Stimulated activated naive CD4-positive, alpha-beta T cell treated with Interleukin-2 at 50 U/mL for 16 hours (primary cell): ENCODE data around the gene RGS6.

Source experiments
- DNase-seq: peaks from one replicate; lab custom pipeline; 2025; lab: John Stamatoyannopoulos, UW

The RGS6 gene

DNA sequence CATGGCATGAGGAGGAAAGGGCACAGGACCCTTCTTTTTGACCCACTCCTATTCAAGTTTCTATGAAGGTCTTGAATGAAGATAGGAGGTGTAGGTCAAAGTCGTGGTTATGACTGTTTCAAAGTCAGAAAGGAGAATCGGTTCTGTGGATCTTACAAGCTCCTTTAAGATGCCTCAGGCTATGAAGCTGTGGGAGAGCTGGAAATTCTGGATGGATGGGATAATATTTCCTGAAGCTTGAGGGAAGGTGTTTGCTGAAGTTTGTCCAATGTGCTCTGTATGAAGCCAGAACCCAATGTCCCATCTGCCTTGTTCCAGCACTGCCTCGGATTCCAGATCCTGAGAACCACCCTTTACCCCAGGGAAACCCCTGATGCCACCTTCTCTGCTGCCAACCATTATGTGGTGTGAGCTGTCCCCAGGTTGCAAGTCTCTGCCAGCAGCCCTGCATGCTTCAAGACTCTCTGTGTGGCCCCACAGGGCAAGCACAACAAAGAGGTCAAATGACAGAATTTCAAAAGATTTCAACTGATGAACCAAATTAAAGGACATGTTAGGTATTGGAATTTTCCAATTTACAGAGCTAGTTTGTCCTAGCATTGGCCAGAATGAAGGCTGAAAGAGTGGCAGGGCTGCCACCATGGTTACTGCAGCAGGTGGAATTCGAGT lies 472.0 kb downstream of the RGS6 start:
- DNase-seq = no peak

DNA sequence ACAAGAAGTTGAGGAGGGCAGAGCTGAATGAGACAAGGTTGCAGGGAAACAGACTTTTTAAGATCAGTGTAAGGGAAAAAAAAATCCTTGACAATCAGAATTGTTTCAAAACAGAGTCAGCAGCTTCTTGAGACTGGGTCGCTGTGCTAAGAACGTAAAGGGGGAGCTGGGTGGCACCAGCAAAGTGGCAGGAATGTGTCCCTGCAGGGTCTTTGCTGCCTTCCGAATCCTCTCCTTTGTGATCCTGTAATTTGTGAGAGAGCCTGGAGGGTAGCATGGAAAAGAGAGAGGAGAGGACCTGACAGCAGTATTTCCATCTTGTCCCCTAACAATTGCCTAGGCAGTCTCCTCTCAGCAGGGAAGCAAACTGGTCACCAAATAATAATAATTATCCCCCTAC lies 472.8 kb downstream of the RGS6 start:
- no peak for DNase-seq

DNA sequence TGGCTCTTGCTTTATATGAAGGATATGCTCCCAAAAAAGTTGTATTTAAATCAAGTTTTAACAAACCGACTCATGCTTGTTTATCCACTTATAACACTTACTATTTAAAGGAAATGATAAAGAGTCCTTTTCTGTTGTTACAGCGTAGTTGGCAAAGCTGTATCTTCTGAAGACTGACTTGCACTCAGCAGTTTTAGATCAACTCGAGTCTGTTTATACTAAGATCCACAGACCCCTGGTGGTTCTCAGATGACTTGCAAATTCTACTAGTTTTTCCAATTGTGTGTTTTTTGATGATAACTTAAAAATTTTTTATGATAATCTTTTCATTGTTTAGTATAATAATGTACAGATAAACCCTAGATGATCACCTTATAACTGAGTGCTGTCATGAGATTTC lies 475.8 kb downstream of the RGS6 start:
- DNase-seq = no peak

DNA sequence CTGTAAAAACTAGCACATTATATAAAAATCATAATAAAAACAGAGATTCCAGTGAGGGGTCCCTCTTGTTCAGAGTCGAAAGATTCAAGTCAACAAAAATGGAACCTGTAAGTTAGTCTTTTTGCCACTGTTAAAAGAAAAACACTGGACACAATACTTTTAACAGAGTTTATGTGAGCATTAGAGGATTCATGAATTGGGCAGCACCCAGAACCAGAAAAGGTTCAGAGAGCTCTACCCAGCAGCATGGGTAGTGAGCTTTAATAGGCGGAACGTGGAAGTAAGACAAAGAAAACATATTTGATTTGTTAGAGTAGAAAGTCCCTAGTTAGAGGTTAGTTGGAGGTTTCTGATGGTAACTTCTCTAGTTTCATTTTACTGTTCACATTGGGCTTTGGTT lies 476.8 kb downstream of the RGS6 start:
- no peak for DNase-seq

DNA sequence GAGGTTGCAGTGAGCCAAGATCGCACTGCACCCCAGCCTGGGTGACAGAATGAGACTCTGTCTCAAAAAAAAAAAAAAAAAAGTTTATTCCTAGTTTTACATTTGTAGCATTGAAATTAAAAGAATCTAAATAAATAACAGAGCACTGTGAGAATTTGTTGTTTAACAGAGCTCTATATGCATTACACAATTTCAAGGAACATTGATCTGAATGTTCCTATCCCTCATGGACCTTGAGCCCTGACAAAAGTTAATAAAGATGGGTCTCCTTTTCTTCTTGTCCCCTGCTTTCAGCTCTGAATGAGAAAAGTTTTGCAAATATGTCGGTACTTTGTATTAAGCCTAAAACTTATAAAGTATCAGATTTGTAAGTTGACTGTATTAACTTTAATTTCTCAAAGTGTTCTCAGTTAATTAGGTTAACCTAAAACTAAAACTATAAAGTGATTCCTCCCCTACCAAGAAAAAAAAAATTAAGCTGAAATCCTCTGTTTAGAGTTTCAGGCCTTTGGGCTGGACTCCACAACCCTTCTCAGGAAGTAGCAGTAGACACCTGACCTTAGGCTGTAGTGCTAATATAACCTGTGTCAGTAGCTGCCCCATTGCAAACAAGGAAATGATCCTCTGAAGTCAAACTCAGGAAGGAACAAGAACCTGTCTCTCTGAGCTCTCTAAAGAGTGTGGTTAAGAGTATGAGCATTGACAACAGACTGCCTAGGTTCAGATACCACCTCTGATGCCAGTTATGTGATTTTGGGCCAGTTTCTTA lies 484.0 kb downstream of the RGS6 start:
- DNase-seq = no peak

DNA sequence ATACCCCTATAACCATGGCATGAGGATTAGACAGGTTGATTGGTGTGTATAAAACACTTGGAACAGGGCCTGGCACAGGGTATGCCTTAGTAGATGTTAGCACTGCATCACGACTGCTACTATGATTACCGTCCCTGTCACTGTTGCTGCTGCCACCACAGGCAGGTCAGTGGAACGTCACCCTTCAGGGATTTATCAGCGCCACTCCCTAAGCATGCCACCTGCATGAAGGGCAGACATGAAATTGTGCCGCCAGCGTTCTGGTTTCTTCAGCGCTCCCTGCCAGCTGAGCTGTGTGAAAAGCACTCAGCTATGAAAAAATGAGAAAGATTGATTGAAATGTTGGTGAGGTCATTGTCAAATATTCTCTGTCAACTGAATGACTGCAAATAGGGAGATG lies 484.7 kb downstream of the RGS6 start:
- DNase-seq = no peak

DNA sequence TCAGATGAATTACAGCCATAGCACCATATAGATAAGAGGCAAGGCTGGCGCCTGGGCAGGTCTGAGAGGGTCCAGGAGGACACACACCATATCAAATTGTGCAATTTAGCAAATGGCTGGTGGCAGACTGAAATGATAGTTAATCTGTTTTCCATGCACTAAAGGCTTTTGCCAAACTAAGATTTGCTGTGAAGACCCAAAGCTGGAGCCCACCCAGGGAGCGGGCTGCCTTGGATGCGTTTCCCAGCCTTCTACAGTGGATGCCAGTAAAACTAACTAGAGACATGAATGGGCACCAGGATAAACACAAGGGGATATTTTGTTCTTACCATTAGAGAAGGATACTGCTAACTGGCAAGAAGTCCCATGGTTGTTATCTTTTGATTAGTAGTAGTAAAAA lies 486.6 kb downstream of the RGS6 start:
- DNase-seq = no peak

DNA sequence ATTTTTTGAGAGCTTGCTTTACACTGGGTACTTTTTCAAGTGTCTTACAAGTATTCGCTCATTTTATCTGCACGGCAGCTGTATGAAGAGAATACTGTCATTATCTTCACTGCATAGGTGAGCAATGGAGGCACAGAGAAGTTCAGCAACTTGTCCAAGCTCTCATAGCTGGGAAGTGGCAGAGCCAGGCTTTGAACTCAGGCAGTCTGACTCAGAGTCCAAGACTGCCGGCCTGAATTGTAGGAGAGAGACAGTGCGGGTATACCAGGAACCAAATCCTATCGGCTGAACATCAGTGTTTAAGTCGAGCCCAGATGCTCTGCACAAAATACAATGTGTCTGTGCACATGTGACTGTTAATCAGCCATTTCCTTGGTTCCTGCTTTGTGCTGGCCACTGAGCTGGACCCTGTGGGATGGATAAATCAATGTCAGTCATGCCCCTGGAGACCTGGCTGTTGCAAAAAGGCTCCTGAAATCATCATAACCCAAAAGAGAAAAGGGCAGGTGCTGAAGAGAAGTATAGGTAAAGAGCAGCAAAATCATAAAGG lies 487.1 kb downstream of the RGS6 start:
- DNase-seq = no peak

DNA sequence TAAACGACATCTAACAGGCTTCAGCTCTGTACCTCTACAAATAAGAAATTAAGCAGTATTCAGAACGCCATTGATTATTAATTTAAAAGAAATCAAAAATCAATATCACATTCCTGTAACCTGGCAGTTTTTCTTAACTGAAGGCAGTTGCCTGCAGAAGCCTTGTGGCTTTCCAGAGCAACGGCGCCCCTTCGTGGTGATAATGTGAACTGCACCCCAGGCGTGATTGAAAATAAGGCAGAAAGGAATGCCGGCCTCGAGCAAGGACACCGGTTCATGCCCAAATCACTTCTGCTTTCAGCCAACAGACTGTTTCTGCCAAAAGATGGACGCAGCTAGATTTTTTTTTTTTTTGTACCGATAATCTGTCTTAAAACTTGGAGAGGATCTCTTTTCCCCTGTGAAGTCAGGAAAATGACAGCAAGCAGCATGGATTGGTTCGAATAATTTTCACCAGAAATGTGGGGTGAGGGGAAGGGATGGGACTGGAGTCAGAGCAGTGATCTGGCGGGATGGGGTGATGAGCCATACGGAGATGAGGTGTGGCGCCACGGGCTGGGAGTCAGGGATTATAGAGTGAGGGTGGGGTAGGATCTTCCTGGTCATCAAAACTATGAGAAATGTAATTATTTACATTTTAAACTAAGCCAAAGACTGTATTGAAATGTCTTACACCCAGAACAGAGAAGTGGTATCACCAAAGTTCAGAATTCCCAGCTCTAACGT lies 488.7 kb downstream of the RGS6 start:
- DNase-seq = peak; percentile 56

DNA sequence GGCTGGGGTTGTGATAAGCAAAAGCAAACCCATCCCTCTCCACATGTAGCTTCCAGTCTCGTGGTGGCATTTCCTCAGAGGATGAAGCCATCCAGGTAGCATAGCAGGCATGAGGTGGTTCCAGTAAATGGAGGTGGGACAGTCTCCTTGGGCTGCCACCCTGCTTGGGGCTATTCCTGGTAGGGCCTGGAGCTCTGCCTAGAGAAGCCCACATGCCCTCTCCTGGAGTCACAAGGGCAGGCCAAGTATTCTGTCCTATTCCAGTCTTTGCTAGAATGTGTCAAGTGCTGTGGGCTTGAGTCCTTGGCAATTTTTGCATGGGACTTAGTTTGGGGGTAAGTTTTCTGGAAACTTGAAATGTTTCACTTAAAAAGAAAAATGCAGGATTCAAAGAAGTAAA lies 491.7 kb downstream of the RGS6 start:
- no peak for DNase-seq

DNA sequence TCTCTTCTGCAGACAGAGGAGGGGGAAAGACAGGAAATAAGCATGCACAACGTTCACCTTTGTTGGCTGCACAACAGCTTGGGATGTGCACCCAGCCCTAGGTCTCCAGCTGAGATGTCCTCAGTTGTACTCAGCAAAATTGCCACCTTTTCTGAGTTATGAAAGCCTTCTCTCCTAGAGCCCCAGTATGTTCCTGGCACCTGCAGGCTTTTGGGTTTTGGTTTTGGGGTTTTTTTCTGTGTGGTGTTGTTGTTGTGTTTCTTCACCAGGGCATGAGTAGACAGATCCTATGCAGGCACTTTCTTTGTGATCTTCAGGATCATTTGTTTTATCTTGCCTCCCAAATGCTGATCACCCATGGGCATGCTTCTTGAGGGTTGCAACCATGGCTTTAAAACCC lies 498.2 kb downstream of the RGS6 start:
- DNase-seq = no peak

DNA sequence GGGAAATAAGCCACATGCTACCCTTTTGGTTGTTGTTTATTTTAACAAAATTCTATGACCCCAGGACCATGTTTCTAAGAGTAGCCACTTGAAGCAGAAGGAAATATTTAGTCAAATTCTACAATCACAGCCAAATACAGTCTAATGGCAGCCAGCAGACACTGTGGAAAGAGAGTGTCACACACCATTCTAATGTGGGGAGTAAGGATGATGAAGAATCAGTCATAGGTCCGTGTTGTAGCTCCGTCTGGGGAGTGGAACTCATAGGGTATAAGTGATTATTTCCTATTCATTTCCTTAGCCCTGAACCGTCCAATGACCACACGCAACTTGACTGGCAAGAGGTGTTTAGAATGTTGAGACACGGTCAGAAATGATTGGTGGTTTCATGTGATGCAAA lies 500.5 kb downstream of the RGS6 start:
- no peak for DNase-seq

DNA sequence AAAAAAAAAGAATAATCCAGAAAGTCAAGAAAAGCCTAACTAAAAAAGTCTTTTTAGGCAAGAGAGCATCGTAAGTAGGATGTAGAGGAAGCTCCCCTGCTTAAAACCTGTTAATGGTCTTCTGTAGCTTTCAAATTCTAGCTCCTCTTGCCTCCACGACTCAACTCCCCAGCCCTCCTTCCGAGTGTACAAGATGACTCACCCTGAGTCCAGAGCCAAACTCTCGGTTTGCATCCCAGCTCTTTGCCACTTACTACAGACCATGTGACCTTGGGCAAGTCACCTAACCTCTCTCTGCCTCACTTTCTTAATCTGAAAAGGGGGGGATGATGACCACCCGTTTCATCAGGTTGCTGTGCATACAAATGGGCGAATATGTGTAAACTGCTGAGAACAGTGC lies 501.3 kb downstream of the RGS6 start:
- DNase-seq = no peak

DNA sequence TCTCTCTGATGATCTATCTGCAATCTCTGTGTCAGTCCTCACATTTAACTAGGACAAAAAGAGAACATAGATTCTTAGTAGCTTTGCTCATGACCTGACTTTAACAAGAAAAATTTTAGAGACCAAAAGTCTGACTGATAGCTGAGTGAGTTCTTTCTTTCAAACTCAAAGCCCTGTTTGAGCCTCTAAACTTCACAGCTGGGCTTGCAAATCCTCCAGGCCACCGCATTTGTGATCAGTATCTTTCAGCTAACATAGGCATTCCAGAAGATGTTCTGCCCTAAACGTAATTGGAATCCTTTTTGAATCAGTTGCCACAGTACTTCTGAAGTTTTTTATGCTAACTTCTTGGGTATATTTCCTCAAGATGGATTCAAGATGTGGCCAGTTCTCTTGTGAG lies 502.6 kb downstream of the RGS6 start:
- no peak for DNase-seq

DNA sequence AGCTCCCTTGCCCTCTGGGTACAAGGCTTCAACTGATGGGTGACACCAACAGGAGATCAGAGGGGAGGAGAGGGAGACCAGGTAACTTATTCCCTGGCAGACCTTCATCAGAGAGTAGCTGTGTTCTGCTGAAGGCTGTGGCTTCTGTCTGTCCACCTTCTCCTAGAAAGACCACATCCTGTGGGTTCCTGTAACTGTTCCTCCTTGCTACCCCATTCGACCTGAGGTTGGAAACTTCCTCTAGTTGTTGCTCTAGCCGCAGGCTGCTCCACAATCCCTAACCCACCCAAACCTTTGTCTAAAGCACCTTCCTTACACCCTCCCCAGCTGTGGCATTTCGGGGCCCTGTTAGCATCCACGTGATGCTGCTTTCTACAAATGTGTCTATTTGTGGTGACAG lies 507.5 kb downstream of the RGS6 start:
- no peak for DNase-seq

DNA sequence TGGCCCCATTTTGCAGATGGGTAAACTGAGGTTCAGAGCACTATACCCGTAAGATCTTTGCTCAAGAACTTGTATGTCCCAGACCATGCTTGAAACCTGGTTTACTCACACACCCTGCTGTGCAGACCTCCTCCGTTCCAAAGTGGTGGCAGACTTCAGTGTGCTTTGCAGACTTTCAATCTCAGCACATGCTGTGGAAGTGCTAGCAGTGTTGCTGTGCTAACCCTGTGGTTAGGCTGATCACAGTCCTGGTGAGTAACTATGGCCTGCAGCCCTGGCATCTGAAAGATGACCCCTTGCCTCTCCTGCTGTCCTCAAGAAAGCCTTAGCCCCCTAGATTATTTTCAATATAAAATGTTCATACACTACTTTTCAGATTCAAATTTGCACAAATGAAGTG lies 511.0 kb downstream of the RGS6 start:
- DNase-seq = no peak

DNA sequence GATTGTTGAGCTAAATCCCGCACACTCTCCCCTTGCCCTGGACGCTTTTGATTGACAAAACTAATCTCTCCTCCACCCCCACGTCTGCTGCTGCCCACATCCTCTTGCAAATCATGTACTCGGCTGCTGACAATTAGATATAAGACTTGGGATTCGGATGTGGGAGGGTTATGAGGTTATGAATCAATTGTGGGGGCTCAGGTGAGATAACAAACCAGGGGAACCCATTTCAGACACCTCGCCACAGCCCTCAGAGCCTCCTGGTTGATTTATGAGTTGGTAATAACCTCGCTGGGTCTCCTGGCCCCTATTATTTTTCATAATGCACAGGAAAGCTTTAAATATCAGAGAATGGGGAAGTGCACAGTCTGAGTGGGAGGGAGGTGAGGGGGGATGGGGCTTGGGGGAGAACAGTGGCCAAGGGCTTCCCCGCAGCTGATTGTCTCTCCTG lies 511.8 kb downstream of the RGS6 start:
- DNase-seq = peak; percentile 37

DNA sequence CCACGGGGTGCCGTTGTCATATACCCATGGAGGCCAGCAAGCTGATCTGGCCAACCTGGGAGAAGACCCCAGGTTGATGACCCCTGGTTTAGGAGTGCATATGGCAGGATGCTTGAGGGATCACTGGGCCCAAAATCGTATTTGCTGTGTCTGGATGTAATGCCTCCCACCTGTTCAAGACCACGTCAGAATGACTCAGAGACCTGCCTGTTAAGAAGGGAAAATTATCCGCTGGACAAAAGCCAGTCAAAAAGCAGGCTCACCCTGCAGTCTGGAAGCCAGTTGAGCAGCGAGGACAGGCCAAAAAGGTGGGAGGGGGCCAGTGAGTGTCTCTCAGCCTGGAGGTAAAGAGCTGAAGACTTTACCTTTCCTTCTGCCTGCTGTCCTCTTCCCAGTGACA lies 512.5 kb downstream of the RGS6 start:
- DNase-seq = no peak

DNA sequence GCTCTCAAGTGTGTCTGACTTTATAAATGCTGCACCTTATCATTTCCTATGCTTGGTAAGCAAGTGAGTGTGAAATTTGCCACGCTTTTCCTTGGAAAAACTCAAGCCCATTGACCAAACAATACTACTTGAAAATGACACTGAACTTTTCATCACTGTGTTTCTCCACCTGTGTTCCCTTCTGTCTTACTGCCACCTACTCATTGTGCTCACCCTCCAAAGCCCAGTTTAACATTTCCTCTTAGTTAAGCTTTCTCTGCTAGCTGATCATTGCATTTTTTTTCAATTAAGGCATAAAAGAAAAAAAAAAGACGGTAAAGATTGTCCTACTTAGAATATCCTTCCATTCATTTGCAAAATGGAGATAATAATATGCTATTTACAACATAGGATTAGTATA lies 516.0 kb downstream of the RGS6 start:
- no peak for DNase-seq

DNA sequence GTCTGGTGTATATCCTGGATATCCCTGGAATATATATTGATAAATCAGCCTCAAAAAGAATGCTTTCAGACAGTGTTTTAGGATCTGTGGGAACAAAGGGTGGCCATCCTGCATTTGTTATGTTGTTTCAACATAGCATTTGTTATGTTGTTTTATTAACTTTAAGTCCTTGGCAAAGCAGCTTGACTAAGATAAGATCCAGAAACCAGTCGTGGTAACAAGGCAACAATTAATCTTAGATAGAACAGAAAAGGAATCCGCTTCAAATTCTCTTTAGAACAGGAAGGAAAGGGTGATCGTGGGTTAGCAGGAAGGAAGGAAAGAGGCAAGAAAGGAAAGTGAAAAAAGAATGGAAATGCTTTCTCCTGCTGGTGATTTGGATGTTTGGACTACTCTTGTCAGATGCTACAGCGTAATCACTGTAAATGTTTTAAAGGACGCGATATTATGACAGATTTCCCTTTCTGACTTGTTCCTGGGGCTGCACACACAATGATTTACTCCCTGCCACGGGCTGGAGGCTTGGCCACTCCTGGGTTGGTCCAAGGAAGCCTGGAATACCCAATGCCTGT lies 518.3 kb downstream of the RGS6 start:
- DNase-seq = no peak

DNA sequence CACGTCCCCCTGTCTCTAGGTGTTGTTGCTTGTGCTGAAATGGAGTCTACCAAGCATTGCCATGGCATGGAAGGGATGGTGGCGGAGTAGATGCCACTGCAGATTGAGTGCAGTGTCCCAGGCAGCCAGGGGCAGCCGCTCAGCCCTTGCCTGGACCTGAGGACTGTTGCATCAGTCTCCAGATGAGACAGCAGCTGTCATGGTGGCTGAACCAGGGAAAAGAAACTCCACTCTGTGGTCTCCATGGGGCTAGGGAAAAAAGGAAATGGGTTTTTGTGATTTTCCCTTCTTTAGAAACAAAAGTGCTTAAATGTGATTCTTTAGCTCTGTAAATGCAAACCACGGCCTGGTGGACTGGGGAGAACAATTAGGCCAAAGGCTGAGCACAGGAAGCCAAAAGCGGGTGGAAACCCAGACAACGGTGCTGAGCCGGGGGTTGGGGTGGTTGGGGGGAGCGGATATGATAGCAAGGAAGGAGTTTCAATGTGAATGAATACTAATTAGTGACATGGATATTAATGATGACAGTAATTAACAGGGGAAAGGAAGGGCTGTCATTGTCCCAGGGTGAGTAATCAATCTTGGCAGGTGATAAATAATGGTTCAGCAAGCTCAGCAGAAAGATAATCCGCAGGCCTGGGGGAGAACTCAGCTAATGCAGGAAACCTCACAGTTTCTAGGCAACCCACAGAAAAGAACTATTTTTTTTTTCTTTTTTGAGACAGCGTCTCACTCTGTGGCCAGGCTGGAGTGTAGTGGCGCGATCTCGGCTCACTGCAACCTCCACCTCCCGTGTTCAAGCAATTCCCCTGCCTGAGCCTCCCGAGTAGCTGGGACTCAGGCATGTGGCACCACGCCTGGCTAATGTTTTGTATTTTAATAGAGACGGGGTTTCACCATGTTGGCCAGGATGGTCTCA lies 519.1 kb downstream of the RGS6 start:
- peak; percentile 44 for DNase-seq
